GM10266 (cell line): Measurements from ENCODE around the gene HEXD.

Source experiments
- DNase-seq: peaks from one replicate; pipeline ENCODE4 v3.0.0; 2012; ENCODE audit errors: extremely low spot score
- TF ChIP-seq, protein P1 (sequence below): IDR thresholded peaks from 2 replicates; pipeline ENCODE4 v1.5.1; 2012; ENCODE audit warnings: mild to moderate bottlenecking, low read depth; ENCODE audit not compliant: control insufficient read depth, insufficient read depth; ENCODE audit errors: missing control alignments

Gene HEXD

DNA sequence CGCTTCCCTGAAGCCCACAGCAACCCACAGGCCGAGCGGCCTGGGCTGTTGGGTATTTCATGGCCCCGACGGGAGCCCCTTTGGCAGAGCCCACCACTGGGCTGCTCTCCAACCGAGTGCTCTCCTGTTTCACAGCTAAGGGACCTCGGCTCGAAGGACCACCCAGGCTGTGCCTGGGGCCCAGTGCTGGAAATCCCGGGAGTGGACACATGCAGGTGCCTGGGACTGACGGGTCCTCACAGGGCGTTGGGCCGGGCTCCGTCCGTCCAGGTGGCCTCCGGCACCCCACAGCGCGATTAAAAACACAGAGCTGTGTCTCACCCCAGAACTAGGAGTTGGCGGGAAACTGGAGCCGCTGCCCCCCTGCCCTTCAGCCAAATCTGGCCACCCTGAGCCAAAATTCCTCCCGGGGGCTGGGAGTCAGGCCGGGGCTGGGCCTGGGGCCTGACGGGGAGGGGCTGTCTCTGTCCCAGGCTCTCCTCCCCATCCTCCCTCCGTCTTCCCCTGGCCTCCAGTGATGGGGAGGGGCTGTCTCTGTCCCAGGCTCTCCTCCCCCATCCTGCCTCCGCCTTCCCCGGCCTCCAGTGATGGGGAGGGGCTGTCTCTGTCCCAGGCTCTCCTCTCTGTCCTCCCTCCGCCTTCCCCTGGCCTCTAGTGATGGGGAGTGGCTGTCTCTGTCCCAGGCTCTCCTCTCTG is 32.4 kb upstream of the HEXD start:
- TF ChIP-seq, protein P1, sequence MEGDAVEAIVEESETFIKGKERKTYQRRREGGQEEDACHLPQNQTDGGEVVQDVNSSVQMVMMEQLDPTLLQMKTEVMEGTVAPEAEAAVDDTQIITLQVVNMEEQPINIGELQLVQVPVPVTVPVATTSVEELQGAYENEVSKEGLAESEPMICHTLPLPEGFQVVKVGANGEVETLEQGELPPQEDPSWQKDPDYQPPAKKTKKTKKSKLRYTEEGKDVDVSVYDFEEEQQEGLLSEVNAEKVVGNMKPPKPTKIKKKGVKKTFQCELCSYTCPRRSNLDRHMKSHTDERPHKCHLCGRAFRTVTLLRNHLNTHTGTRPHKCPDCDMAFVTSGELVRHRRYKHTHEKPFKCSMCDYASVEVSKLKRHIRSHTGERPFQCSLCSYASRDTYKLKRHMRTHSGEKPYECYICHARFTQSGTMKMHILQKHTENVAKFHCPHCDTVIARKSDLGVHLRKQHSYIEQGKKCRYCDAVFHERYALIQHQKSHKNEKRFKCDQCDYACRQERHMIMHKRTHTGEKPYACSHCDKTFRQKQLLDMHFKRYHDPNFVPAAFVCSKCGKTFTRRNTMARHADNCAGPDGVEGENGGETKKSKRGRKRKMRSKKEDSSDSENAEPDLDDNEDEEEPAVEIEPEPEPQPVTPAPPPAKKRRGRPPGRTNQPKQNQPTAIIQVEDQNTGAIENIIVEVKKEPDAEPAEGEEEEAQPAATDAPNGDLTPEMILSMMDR = no peak
- DNase-seq = no peak

DNA sequence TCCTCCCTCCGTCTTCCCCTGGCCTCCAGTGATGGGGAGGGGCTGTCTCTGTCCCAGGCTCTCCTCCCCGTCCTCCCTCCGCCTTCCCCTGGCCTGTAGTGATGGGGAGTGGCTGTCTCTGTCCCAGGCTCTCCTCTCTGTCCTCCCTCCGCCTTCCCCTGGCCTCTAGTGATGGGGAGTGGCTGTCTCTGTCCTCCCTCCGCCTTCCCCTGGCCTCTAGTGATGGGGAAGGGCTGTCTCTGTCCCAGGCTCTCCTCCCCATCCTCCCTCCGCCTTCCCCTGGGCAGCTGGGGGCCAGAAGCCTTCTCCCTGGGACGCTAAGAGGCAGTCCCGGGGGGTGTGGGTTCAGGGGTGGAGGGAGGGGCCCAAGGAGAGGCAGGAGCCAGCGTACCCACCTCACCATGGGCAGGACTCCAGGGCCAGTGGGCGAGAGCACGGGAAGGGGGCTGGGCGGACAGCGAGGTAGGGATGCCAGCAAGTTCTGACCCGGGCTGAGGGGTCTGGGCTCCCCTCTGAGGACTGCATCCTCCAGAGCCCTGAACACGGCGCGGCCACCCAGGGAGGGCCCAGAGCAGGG is 31.8 kb upstream of the HEXD start:
- TF ChIP-seq, protein P1 = no peak
- DNase-seq = no peak

DNA sequence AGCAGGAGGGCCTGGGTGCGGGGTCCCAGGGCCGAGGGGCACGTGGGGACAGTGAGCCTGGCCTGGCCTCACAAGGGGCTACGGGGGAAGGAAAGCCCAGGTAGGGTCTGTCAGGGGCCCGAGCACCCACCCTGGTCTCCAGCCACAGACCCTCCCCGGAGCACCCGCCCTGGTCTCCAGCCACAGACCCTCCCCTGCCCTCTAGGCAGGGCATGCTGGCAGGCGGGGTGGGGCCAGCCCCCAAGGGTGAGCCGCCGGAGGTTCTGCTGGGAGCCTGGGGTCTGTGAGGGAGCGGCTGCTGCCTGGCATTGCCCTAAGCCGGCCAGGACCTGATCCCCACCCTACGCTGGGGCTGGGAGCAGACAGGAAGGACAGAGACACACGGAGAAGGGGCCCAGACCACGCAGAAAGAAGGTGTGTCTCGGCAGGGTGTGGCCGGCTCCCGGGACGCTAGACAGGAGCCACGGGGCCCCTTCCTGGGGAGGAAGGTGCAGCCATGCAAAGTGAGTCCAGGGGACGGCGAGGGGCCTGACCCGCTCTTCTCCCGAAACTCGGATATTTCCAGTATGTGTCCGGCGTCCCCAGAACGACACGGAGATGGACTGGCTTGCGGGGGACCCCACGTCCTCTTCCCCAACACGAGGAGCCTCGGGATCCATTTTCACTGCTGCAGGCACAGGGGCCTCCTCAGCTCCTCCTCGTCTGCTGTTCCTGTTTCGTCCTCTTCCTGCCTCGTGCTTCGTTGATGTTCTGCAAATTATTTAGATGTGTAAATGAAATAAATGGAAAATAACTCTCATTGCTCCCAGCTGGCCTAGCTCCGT is 31.1 kb upstream of the HEXD start:
- no peak for DNase-seq
- TF ChIP-seq, protein P1 = no peak

DNA sequence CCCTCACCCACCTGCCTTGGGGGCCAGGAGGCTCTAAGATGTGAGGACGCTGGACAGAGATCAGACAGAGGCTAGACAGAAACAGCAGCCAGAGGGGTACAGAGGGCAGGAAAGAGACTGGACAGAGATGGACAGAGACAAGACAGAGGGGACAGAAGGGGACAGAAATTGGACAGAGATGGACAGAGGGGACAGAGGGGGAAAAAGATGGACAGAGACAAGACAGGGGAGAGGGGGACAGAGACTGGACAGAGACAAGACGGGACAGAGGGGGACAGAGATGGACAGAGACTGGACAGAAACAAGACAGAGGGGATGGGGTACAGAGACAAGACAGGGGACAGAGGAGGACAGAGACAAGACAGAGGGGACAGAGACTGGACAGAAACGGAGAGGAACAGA is 30.4 kb upstream of the HEXD start:
- TF ChIP-seq, protein P1 = no peak
- no peak for DNase-seq

DNA sequence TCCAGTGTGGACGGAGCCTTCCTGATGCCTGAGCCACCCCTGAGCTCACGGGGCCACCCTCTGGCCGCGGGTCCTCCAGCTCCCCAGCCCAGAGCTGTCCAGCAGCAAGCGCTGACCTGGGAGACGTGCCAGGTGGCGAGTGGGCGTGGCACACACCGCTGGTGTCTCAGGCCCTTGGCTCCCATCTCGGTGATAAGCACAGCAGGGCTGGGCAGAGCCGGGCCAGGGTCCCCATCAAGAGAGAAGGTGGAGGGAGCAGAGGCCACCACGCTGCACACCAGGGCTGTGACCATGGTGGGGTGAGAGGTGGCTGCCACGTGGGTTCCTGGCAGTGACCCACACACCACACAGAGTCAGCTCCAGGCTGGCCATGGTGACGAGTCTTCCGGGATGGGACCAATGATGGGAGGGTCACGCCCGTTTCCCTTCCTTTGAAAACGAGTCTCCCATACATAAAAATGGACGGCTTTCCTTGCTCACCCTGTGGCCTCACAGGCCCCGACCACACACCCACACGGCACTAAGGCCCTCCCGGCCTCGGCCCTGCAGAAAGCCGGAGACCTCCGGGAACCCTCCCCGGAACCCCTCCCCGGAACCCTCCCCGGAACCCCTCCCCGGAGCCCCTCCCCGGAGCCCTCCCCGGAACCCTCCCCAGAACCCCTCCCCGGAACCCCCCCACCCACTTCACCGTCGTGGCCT is 29.8 kb upstream of the HEXD start:
- TF ChIP-seq, protein P1 = no peak
- no peak for DNase-seq

DNA sequence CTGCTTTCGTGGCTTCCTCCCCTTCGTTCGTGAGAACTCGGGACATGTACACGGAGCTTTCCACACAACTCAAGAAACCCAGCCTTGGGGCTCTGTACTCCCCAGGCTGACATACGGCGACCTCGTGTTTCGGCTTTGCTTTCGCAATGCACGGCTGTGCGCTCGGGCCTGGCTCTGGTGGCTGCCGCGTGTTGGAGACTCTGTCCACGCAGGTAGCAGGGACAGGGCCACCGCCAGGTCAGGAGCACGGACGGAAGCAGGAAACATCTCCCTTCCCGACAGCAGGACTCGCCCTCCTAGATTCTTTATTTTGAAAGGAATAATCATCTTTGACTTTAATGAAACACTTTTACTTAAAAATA is 29.2 kb upstream of the HEXD start:
- no peak for DNase-seq

More for the DNA sequence above, 29.2 kb upstream of the HEXD start:
- TF ChIP-seq, protein P1 = no peak
